HG03342 (cell line): ENCODE results near the gene METTL8.
"Not testable (repeated sequence)": the region's sequence is repeated elsewhere in the genome, so short reads cannot be mapped to it uniquely, and the experiment has no call there.

Experiments
- ATAC-seq: cut with Tn5 transposase; IDR thresholded peaks from one replicate; pipeline ENCODE4 v1.9.1; 2021; ENCODE audit warnings: mild to moderate bottlenecking, moderate library complexity; ENCODE audit not compliant: unreplicated experiment

The METTL8 gene

GRCh38 chr2:171402906-171403580 lies 30.7 kb downstream of the METTL8 start:
- no peak for ATAC-seq

GRCh38 chr2:171401947-171402346 lies 31.8 kb downstream of the METTL8 start:
- no peak for ATAC-seq

GRCh38 chr2:171400395-171400794 lies 33.4 kb downstream of the METTL8 start:
- ATAC-seq: no peak

- no peak for ATAC-seq
Measured at GRCh38 chr2:171399292-171399691, 34.5 kb downstream of the METTL8 start.

GRCh38 chr2:171394164-171394740 lies 39.5 kb downstream of the METTL8 start:
- ATAC-seq: no peak

- ATAC-seq: no peak
Measured at GRCh38 chr2:171393487-171393886, 40.3 kb downstream of the METTL8 start.

GRCh38 chr2:171391532-171391931 lies 42.3 kb downstream of the METTL8 start:
- ATAC-seq: no peak

GRCh38 chr2:171390941-171391516 lies 42.8 kb downstream of the METTL8 start:
- ATAC-seq: no peak

- ATAC-seq: no peak
Measured at GRCh38 chr2:171389780-171390179, 44.0 kb downstream of the METTL8 start.

GRCh38 chr2:171389325-171389724 lies 44.5 kb downstream of the METTL8 start:
- no peak for ATAC-seq

- no peak for ATAC-seq
Measured at GRCh38 chr2:171387052-171387451, 46.7 kb downstream of the METTL8 start.

- no peak for ATAC-seq
Measured at GRCh38 chr2:171386627-171387026, 47.2 kb downstream of the METTL8 start.

- ATAC-seq: no peak
Measured at GRCh38 chr2:171383134-171383533, 50.7 kb downstream of the METTL8 start.

GRCh38 chr2:171382175-171382574 lies 51.6 kb downstream of the METTL8 start:
- not testable (repeated sequence) for ATAC-seq

- not testable (repeated sequence) for ATAC-seq
Measured at GRCh38 chr2:171377852-171378251, 55.9 kb downstream of the METTL8 start.

GRCh38 chr2:171367692-171368091 lies 66.1 kb downstream of the METTL8 start:
- no peak for ATAC-seq

- no peak for ATAC-seq
Measured at GRCh38 chr2:171365778-171366177, 68.0 kb downstream of the METTL8 start.

GRCh38 chr2:171365232-171365631 lies 68.6 kb downstream of the METTL8 start:
- no peak for ATAC-seq

- ATAC-seq: no peak
Measured at GRCh38 chr2:171362396-171362795, 71.4 kb downstream of the METTL8 start.

- ATAC-seq: no peak
Measured at GRCh38 chr2:171360905-171361304, 72.9 kb downstream of the METTL8 start.

- ATAC-seq: not testable (repeated sequence)
Measured at GRCh38 chr2:171353746-171354145, 80.0 kb downstream of the METTL8 start.

GRCh38 chr2:171348056-171348455 lies 85.7 kb downstream of the METTL8 start:
- ATAC-seq: peak; percentile 18
